ENCODE measurements around the gene ERICH6. TPM values are rescaled to one million over a fixed set of nuclear protein-coding genes. Genes with fewer than 3 reads are reported as not detected.
A peak's percentile ranks its signal among the peaks of the same experiment; 100 is the strongest.

ERICH6 gene
- total and polyA plus RNA-seq, 2 donors from 2014 or later: 0.19 TPM; not detected in 1

DNA sequence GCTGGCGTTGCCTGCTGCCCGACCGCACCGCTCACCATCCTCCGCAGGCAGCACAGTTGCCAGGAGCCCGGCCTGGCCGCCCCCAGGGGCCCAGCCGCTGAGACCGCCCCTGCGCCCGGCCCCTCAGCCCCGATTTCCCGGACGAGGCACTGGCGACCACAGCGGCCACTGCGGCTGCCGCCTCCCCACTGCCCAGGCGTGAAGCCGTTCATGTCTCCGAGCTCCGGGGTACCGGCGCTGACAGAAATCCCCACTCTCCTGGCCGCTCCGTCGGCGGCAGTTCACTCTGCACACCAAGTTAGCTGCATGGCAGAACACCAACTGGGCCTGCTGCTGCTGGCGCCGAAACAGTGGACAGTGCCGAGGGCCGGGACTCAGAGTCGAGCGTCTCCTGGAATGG, 92.1 kb downstream of the ERICH6 start:
- no peaks in the 10 kb centered on the region for H3K36me3 ChIP-seq (ENCODE audit: control insufficient read depth in 2 of 3, insufficient read depth in 3 of 3, low read length in 3 of 3)
- H3K9me3 ChIP-seq (ENCODE audit: control insufficient read depth in 2 of 3, insufficient read depth in 1 of 3, low read length in 3 of 3): no peaks in the 10 kb centered on the region
- TF ChIP-seq, protein P1, sequence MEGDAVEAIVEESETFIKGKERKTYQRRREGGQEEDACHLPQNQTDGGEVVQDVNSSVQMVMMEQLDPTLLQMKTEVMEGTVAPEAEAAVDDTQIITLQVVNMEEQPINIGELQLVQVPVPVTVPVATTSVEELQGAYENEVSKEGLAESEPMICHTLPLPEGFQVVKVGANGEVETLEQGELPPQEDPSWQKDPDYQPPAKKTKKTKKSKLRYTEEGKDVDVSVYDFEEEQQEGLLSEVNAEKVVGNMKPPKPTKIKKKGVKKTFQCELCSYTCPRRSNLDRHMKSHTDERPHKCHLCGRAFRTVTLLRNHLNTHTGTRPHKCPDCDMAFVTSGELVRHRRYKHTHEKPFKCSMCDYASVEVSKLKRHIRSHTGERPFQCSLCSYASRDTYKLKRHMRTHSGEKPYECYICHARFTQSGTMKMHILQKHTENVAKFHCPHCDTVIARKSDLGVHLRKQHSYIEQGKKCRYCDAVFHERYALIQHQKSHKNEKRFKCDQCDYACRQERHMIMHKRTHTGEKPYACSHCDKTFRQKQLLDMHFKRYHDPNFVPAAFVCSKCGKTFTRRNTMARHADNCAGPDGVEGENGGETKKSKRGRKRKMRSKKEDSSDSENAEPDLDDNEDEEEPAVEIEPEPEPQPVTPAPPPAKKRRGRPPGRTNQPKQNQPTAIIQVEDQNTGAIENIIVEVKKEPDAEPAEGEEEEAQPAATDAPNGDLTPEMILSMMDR (IDR thresholded peaks at IDR 0.05; ENCODE audit: borderline replicate concordance, extremely low read depth, insufficient read depth): no peak
- H3K4me3 ChIP-seq (ENCODE audit: low read length in 3 of 3): no peak overlapping the region
- no peak for FAIRE-seq
- H3K4me1 ChIP-seq (ENCODE audit: control insufficient read depth in 2 of 3, insufficient read depth in 2 of 3, low read depth in 1 of 3, low read length in 3 of 3): peaks cover 0 to 10% (median 8%) of the 10 kb centered on the region in 3 donors
- no peak overlapping the region for H3K27ac ChIP-seq (ENCODE audit: low read depth in 2 of 2, low read length in 2 of 2)
- peak in 1 of 5 donors; percentile 70 for DNase-seq
- no peak overlapping the region for H3K9ac ChIP-seq (ENCODE audit: low read length in 3 of 3)
- intact Hi-C loops (cut with DNase I): no loop called here
- no peaks in the 10 kb centered on the region for H3K27me3 ChIP-seq (ENCODE audit: control insufficient read depth, insufficient read depth, low read length)

- H3K9me3 ChIP-seq (ENCODE audit: control insufficient read depth in 2 of 3, insufficient read depth in 1 of 3, low read length in 3 of 3): no peaks in the 10 kb centered on the region
- no peaks in the 10 kb centered on the region for H3K27me3 ChIP-seq (ENCODE audit: control insufficient read depth, insufficient read depth, low read length)
- TF ChIP-seq, protein P1 (IDR thresholded peaks at IDR 0.05; ENCODE audit: borderline replicate concordance, extremely low read depth, insufficient read depth): no peak
- FAIRE-seq (no peak), DNase-seq (no peak)
- no peak overlapping the region for H3K27ac ChIP-seq (ENCODE audit: low read depth in 2 of 2, low read length in 2 of 2)
- peaks cover 0 to 10% (median 8%) of the 10 kb centered on the region in 3 donors for H3K4me1 ChIP-seq (ENCODE audit: control insufficient read depth in 2 of 3, insufficient read depth in 2 of 3, low read depth in 1 of 3, low read length in 3 of 3)
- intact Hi-C loops (cut with DNase I): no loop called here
- H3K4me3 ChIP-seq (ENCODE audit: low read length in 3 of 3): no peak overlapping the region
- H3K36me3 ChIP-seq (ENCODE audit: control insufficient read depth in 2 of 3, insufficient read depth in 3 of 3, low read length in 3 of 3): no peaks in the 10 kb centered on the region
- no peak overlapping the region for H3K9ac ChIP-seq (ENCODE audit: low read length in 3 of 3)
These were observed 92.9 kb downstream of the ERICH6 start for GRCh38 chr3:150610785-150611184.

DNA sequence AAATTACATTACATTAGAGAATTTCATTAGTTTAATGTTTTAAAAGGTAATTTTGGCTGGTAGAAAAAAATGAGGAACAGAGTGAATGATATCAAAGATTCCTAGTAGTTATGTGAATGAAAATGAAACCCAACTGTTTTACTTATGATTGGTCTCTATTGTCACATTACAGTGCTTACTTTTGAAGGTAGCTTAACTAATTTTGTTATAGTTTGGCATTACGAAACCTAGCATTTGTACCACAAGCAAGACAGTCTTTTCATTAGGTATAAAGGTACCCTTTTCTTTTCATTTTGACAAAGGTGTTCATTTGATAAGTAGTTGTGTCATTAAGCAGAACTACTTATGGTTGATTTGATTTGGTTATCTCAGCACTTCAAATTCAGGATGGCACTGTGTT, 93.7 kb downstream of the ERICH6 start:
- Histone ChIP-seq H3K9ac (ENCODE audit: low read length in 3 of 3) (no peak overlapping the region), H3K36me3 (ENCODE audit: control insufficient read depth in 2 of 3, insufficient read depth in 3 of 3, low read length in 3 of 3) (no peaks in the 10 kb centered on the region), H3K27ac (ENCODE audit: low read depth in 2 of 2, low read length in 2 of 2) (no peak overlapping the region), H3K27me3 (ENCODE audit: control insufficient read depth, insufficient read depth, low read length) (no peaks in the 10 kb centered on the region), H3K4me1 (ENCODE audit: control insufficient read depth in 2 of 3, insufficient read depth in 2 of 3, low read depth in 1 of 3, low read length in 3 of 3) (peaks cover 0 to 11% (median 10%) of the 10 kb centered on the region in 3 donors), H3K4me3 (ENCODE audit: low read length in 3 of 3) (no peak overlapping the region), H3K9me3 (ENCODE audit: control insufficient read depth in 2 of 3, insufficient read depth in 1 of 3, low read length in 3 of 3) (no peaks in the 10 kb centered on the region)
- intact Hi-C loops (cut with DNase I): no loop called here
- TF ChIP-seq, protein P1 (IDR thresholded peaks at IDR 0.05; ENCODE audit: borderline replicate concordance, extremely low read depth, insufficient read depth): no peak
- FAIRE-seq (no peak), DNase-seq (no peak)

Other genes starting within 250 kb of the ERICH6 start
- 90.3 TPM for gene SERP1, start 157.4 kb downstream of the ERICH6 start, total RNA-seq
- gene SERP1, start 157.4 kb downstream of the ERICH6 start, polyA plus RNA-seq (ENCODE audit: insufficient read depth, low read depth, low replicate concordance): 84.0 TPM
- 70.5 TPM for gene EIF2A, start 157.1 kb downstream of the ERICH6 start, total RNA-seq
- gene EIF2A, start 157.1 kb downstream of the ERICH6 start, polyA plus RNA-seq (ENCODE audit: insufficient read depth, low read depth, low replicate concordance): 48.2 TPM
- gene SELENOT, start 100.6 kb downstream of the ERICH6 start, total RNA-seq: 116 TPM
- gene SELENOT, start 100.6 kb downstream of the ERICH6 start, polyA plus RNA-seq (ENCODE audit: insufficient read depth, low read depth, low replicate concordance): 120 TPM
- gene SIAH2, start 59.2 kb upstream of the ERICH6 start, total RNA-seq: 24.6 TPM
- gene SIAH2, start 59.2 kb upstream of the ERICH6 start, polyA plus RNA-seq (ENCODE audit: insufficient read depth, low read depth, low replicate concordance): 16.9 TPM
- not detected for gene MINDY4B, start 201.5 kb upstream of the ERICH6 start, total RNA-seq
- not detected for gene MINDY4B, start 201.5 kb upstream of the ERICH6 start, polyA plus RNA-seq (ENCODE audit: insufficient read depth, low read depth, low replicate concordance)

All from kidney (tissue), 14 donors.